ENCODE results near the gene BZW1. TPM values are rescaled to one million over a fixed set of nuclear protein-coding genes. Genes with fewer than 3 reads are reported as not detected.

The BZW1 gene
- polyA plus RNA-seq = 122 and 162 TPM in 2 replicates

DNA sequence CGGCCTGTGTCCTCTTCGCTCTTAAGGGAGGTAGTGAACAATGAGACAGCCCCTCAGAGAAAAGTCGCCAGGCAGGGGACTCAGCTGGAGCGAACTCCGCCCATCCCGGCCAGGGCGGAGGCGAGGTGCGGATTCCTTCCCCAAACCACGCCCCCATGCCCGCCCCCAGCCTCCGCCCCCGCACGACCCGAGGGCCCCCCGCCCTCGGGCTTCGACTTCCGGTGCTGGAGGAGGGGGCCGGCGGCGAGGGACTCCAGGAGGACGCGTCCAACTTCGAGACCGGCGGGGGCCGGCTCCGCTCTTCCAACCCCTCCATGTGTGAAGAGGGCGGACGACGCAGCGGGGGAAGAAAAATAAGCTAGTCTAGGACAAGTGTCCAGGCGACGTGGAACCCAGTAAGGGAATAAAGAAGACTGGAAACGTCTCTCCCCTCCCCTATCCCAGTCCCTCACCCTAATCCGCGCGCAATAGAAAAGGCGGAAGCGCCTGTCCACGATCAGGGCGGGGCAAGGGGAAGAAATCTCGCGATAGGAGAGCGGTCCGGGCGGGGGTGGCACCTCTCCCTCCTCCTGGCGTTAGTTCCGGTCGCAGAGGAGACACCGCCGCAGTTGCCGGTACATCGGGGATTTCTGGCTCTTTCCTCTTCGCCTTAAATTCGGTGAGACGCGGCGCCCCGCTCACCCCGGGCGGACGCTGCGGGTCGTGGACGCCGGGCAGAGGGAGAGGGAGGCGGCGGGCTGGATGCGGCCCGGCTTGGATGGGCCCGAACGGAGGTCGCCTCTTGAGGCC, at the start of gene BZW1:
Gene BZW1 (plus strand): TSS at position 578 of the 789 bp plus-strand sequence. CDS start 1,308 bp downstream, outside the sequence.

DNA sequence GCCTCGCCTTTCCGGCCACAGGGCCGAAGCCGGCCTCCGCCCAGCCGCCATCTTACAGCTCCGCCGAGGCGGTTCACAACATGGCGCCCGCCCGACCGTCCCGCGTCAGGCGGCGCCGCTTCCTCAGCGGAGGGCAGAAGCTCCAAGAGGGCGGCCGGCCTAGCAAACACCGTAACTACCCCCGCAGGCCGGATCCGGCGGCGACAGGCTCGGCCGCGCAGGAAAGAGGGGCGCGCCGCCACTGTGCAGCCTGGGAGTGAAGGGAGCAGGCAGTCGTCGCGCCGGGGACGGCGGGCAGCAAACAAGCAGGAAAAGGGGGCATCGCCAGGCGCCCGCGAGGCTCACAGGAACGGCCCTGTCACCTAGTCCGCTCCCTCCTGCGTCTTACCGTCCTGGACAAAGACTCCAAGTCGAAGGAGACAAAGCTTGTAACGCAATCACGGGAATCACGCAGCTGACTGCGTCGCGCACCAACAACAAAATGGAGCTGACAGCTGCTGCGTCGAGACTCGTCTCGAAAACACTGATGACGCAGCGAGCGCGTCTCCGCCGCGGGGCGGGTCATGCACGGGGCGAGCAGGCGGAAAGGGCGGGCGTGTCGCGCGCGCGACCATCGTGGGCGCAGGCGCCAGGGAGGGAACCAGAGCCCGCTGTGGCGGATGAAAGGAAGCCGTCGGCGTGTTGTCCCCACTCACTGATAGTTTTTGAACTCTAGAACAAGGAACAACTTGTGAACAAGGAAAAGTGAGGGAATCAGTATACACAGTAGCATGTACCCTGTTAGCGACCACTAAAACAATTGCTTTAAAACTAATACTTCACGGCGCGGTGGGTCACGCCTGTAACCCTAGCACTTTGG, 52.7 kb downstream of the BZW1 start, which contains the start of gene CLK1:
Gene CLK1 (minus strand): TSS at position 483 of the 859 bp plus-strand sequence. CDS start 2,796 bp downstream, outside the sequence.

Other genes starting within 250 kb of the BZW1 start
- 5.8 and 7.5 TPM in 2 replicates for gene AOX1, start 225.9 kb upstream of the BZW1 start, polyA plus RNA-seq
- 83.9 and 113 TPM in 2 replicates for gene CLK1, start 52.7 kb downstream of the BZW1 start, polyA plus RNA-seq
- gene PPIL3, start 77.2 kb downstream of the BZW1 start, polyA plus RNA-seq = 58.3 and 86.7 TPM in 2 replicates
- gene NIF3L1, start 77.5 kb downstream of the BZW1 start, polyA plus RNA-seq = 51.2 and 55.8 TPM in 2 replicates
- 4.7 and 6.4 TPM in 2 replicates for gene ORC2, start 151.8 kb downstream of the BZW1 start, polyA plus RNA-seq

All from Purkinje cell (primary cell).